GM12864 (cell line): ENCODE data around the gene C3.
"Not testable (repeated sequence)": the region's sequence is repeated elsewhere in the genome, so short reads cannot be mapped to it uniquely, and the experiment has no call there.

ENCODE experiments used
- DNase-seq: peaks from one replicate; pipeline ENCODE4 v3.0.0-alpha.2; 2011; ENCODE audit warnings: low read depth
- H3K4me3 ChIP-seq: 2 replicates; pipeline ENCODE4 v1.5.1; 2011; ENCODE audit warnings: mild to moderate bottlenecking, low read depth, low read length, control low read depth
- CTCF ChIP-seq: IDR thresholded peaks from 2 replicates; pipeline ENCODE4 v1.5.1; 2011; ENCODE audit warnings: low read depth, mild to moderate bottlenecking, moderate library complexity, low read length, control low read depth, inconsistent platforms; ENCODE audit errors: missing control alignments

The C3 gene

DNA sequence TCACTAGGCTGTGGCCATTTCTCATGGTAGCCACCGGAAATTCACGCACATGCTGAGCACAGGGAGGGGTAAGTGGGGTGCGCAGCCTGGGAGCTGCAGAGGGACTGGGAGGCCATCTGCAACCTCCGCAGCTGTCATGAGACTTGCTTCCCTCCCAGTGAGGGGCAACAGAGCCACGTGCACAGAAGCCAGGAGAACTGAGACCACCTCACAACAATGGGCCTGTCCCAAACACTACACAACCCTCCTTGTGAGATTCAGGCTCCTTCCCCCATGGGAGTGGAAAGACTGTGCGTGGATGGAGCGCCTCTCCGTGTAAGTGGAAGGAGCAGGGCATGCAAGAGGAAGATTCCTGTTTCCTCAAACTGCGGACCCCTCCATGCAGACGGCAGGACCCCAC is 8.8 kb downstream of the C3 start:
- DNase-seq: no peak
- TF ChIP-seq CTCF: no peak
- H3K4me3 ChIP-seq: no peak overlapping the region

DNA sequence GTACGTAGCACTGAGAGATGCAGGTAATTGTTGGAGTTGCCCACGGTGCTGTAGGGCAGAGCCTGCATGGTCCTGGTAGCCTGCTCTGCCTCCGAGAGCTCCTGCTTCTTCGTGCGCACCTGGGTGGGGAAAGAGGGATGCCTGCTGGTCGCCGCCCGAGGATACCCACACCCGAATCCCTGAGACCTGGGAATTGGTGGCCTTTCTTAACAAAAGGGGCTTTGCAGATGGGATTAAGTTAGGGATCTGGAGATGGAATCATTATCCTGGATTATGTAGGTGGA is 9.4 kb downstream of the C3 start:
- H3K4me3 ChIP-seq: no peak overlapping the region
- no peak for DNase-seq
- no peak for TF ChIP-seq CTCF

GRCh38 chr19:6710273-6711077 is 10.0 kb downstream of the C3 start:
- TF ChIP-seq CTCF: peak; percentile 25
- DNase-seq: no peak
- no peak overlapping the region for H3K4me3 ChIP-seq

GRCh38 chr19:6709549-6709948 is 10.9 kb downstream of the C3 start:
- H3K4me3 ChIP-seq: no peak overlapping the region
- no peak for TF ChIP-seq CTCF
- DNase-seq: no peak

DNA sequence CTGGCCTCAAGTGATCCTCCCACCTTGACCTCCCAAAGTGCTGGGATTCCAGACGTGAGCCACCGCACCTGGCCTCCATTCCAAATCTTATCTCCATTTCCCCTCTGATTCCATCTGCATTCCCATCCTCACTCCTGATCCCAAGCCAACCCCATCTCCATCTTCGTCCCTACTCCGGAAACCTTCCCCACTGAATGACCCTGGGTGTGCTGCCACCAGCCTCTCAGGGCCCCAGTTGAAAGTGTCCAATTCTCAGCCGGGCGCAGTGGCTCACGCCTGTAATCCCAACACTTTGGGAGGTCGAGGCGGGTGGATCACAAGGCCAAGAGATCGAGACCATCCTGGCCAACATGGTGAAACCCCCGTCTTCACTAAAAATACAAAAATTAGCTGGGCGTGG is 11.5 kb downstream of the C3 start:
- not testable (repeated sequence) for DNase-seq, H3K4me3 ChIP-seq

GRCh38 chr19:6708346-6708745 is 12.1 kb downstream of the C3 start:
- no peak for TF ChIP-seq CTCF
- DNase-seq: no peak
- no peak overlapping the region for H3K4me3 ChIP-seq

DNA sequence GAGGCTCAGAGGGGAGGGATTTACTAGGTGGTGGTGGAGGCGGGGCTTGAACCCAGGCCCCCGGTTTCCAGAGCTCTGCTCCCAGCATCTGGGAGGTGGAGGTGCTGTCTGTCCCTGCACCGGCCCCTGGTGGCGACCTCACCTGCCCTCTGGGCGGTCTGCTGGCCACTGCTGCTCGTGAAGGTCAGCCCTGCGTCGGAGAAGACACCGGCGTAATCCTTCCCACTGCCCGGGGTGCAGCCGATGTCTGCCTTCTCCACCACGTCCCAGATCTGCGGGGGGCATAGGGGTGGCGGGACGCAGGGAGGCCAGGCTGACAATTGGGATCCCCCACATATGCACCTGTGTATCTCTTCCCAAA is 12.8 kb downstream of the C3 start:
- no peak for TF ChIP-seq CTCF
- no peak for DNase-seq
- H3K4me3 ChIP-seq: no peak overlapping the region
